Measurements from ENCODE around the gene PTTG1.
"Not testable (repeated sequence)": the region's sequence is repeated elsewhere in the genome, so short reads cannot be mapped to it uniquely, and the experiment has no call there.

Gene PTTG1

DNA sequence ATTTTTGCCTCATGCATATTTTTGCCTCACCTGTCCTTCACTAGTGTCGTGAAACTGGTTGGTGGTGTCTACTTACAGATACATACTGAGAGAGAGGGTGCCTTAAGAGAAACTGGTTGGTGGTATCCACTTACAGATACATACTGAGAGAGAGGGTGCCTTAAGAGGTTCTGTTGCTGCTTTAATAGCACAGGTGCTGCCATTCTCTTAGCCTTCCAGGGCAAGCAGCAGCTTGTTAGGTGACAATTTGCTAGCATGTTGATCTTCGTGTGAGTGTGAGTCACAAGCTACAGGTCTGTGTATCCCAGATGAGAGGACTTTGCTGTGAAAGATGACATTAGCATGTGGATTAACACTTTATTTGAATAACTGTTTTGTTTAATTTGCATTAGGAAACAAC is 1.4 kb downstream of the PTTG1 start:
- DNase-seq (ENCODE audit: low read depth in 2 of 2) = no peak

- DNase-seq (ENCODE audit: low read depth in 2 of 2) = no peak
Measured at GRCh38 chr5:160427607-160428006, 6.0 kb downstream of the PTTG1 start.

DNA sequence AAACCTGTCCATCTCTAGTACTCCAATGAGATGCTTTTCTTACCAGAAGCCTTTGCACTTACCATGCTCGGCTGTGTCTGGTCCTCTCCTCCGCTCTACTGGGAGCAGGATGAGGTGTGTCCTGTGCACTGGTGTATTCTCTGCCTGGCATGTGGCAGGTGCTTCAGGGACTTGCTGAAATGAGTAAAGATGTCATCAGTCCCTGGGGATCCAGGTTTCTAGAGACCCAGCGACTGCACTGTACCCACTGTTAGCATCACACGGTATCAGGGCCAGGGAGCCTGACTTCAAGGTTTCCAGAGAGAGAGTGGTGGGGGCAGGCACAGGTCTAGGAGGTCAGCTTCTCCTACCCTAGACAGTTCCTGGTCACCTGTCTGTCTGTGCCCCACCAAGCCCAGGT is 10.5 kb downstream of the PTTG1 start:
- DNase-seq (ENCODE audit: low read depth in 2 of 2) = no peak

- no peak for DNase-seq (ENCODE audit: low read depth in 2 of 2)
Measured at GRCh38 chr5:160432787-160433186, 11.1 kb downstream of the PTTG1 start.

DNA sequence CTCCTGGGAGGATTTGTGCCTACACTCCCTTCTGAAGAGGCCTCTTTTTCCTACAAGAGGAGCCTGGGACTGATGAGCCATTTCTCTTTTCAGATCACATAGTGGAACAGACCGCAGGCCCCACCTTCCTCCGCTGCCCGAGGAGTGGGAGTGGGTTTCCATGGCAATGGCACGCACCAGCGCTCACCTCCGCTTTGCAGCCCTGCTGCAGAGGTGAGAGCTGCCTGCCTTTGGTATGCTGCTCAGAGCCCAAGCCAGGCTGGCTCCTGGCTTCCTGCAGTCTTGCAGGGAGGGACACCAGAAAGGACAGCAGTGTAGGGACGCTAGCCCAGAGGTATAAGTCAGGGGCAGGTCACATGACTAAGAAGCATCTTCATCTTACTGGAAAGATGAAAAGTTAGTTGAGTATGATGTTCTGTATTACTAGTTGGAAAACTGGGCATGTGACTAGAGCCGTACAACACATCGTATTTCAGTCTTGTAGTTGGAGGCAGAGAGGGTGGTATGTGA is 12.4 kb downstream of the PTTG1 start:
- DNase-seq (ENCODE audit: low read depth in 2 of 2) = peak in 1 of 2 donors; percentile 19

- DNase-seq (ENCODE audit: low read depth in 2 of 2) = no peak
Measured at GRCh38 chr5:160435532-160435931, 13.9 kb downstream of the PTTG1 start.

- DNase-seq (ENCODE audit: low read depth in 2 of 2) = no peak
Measured at GRCh38 chr5:160436017-160436416, 14.4 kb downstream of the PTTG1 start.

GRCh38 chr5:160436661-160437060 is 15.0 kb downstream of the PTTG1 start:
- not testable (repeated sequence) for DNase-seq (ENCODE audit: low read depth in 2 of 2)

DNA sequence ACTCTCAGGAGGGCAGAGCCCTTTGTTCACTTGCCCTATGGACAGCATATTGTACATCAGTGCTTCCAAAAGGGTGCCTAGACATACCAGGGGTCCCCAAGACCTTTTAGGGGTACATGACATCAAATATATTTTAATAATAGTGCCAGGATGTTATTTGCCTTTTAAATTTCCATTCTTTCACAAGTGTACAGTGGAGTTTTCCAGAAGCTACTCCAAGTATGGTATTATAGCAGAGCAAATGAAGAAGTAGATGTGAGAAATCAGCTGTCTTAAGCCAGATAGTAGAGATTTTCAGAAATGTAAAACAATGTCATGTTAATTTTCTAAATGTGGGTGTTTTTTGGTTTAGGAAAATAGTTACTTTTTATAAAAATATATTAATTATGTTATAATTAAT is 15.6 kb downstream of the PTTG1 start:
- no peak for DNase-seq (ENCODE audit: low read depth in 2 of 2)

DNA sequence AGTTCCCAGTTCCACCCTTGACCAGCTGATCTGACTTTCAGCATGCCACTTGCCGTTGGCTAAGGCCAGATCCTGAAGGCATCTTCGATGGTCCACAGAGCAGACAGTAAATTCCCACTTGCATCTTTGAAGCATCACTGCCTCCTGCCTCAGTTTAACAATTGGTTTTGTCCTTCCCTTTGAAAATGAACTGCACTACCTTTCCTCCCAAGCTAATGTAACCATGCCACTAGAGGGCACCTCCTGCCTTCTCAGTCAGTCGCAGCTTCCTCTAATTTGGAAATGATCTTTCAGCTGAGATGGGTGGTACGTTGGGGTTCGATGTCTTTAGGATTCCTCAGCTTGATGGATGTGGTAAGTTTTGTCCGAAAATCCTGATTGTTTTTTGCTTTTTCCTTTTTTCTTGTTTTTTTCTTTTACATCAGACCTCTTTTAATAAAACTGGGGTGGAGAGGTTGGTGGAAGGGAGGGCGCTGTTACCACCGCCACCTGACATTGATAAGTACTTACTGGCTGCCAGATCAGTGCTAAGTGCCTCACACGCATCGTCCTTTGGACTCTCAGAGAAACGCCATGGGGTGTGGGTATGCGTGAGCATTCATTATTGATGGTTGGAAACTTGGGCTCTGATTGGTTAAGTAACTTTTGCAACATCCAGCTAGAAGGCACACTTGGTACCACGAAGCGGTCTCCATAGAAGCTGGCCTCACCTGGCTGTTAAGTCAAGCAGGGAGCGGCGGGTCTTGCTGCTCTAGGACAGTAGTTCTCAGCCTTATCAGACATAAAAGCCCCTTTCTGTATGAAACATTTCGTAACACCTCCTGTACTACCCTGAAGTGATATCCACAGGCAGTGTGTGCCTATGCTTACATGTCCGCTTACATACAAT is 16.9 kb downstream of the PTTG1 start:
- DNase-seq (ENCODE audit: low read depth in 2 of 2) = peak in 1 of 2 donors; percentile 45

DNA sequence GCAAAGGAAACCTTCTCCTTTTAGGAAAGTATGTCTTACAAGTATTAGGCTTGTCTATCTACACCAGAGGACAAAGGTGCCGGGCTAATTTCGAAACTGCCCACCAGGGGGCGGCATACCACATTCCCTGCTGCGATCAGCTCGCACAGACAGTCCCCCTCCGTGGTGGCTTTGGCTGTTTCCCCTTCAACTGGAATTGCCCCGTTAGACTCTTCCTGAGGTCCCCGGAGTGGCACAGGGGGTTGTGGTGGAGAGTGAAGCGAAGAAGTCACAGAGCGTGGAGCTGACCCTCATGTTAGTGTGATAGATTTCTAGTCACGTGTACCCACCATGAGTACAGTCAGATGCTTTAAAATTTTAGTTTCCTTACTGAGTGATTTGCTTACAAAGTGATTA is 17.5 kb downstream of the PTTG1 start:
- DNase-seq (ENCODE audit: low read depth in 2 of 2) = peak; percentile 74 to 88

DNA sequence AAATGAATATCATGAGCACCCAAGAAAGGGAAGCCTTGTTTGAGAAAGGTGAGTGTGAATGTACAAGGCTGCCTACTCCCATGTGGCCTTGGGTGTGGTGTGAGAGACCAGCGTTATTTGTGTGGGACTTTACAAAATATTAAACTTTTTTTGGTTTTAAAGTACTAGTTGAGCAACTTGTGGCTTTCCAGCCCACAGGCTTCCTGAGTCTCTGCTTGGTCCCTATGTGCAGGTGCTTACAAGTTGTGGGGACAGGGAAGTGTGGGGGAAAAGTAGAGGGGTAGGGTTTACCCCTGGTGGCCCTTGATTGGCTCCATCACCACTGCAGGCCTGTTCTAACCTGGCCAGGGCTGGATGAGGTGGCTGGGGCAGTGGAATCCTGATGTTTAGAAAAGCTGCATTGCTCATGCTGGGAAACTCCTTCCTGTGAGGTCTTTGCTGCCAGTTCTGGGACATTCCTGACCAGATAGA is 19.7 kb downstream of the PTTG1 start:
- no peak for DNase-seq (ENCODE audit: low read depth in 2 of 2)

DNA sequence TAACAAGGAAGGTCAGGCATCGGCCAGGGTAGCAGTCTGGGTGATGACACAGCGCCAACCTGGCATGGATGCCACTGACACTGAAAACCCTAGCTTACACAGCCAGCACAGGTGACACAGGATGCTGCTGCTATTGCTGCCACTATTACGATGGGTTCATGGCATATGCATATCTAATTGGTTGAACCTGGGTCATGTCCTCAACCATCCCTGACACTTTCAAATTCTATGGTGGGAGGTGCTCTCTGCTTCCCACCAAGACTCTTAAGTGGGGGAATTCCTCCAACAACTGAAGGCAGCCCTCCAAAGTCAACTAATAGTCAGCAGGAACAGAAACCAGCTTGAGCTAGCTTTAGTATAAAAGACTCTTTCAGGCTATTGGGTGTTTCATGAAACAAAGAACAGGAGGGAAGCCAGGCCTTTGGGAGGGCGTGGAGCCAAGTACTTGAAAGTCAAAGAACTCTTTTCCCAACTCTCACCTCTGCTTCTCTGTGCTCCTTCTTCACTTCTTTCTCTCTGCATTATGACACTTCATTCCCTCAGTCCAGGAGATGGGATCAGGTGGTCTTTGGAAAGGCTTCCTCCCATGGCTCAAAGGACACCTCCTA is 21.3 kb downstream of the PTTG1 start:
- no peak for DNase-seq (ENCODE audit: low read depth in 2 of 2)

DNA sequence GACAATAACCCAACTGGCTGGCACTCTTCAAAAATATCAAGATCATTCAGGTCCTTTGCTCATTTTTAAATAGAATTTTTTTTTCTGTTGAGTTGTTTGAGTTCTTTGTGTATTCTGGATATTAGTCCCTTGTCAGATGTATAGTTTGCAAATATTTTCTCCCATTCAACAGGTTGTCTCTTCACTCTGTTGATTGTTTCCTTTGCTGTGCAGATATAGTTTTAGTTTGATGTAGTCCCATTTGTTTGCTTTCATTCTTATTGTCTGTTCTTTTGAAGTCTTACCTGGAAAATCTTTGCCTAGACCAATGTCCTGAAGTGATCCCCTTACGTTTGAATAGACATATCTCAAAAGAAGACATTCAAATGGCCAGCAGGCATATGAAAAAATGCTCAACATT is 22.8 kb downstream of the PTTG1 start:
- DNase-seq (ENCODE audit: low read depth in 2 of 2) = no peak

DNA sequence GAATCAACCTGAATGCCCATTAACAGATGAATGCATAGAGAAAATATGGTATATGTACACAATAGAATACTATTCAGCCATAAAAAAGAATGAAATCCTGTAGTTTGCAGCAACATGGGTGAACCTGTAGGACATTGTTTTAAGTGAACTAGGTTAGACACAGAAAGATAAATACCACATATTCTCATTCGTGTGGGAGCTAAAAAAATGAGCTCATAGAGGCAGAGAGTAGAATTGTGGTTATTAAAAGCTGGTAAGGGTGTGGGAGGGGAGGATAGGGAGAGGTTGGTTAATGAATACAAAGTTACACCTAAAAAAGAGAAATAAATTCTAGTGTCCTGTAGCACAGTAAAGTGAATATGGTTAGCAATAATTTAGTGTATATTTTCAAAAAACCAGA is 23.5 kb downstream of the PTTG1 start:
- DNase-seq (ENCODE audit: low read depth in 2 of 2) = no peak

GRCh38 chr5:160445751-160446150 is 24.1 kb downstream of the PTTG1 start:
- no peak for DNase-seq (ENCODE audit: low read depth in 2 of 2)

GRCh38 chr5:160448886-160449285 is 27.2 kb downstream of the PTTG1 start:
- no peak for DNase-seq (ENCODE audit: low read depth in 2 of 2)

GRCh38 chr5:160449458-160449857 is 27.8 kb downstream of the PTTG1 start:
- DNase-seq (ENCODE audit: low read depth in 2 of 2) = no peak

GRCh38 chr5:160450164-160450932 is 28.7 kb downstream of the PTTG1 start:
- DNase-seq (ENCODE audit: low read depth in 2 of 2) = no peak

GRCh38 chr5:160451281-160451680 is 29.6 kb downstream of the PTTG1 start:
- no peak for DNase-seq (ENCODE audit: low read depth in 2 of 2)

- no peak for DNase-seq (ENCODE audit: low read depth in 2 of 2)
Measured at GRCh38 chr5:160452036-160452435, 30.4 kb downstream of the PTTG1 start.

DNA sequence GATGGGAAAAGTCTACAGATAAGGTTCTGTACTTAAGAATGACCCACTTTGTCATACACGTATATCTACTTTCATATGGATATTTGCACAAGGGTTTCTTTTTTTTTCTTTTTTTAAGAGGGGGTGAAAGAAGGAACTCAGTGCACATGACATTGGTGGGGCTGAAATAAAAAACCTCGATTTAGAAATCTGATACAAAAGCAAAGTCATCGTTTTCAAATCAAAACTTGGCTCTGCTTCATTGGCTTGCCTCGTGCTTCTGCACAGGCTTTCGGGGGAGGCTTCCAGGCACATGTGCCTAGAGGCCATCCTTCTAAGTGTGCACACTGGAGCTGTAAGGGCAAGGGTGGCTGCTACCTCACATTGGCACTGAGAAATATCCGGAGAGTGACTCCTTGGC is 31.1 kb downstream of the PTTG1 start:
- DNase-seq (ENCODE audit: low read depth in 2 of 2) = no peak
